Ramos (cell line): ENCODE measurements around the gene HOXC5.

Source experiments
- in situ Hi-C: fragments of 300-500 bp; cut with MboI; formaldehyde crosslinking; loops from one replicate; pipeline ENCODE4 v1.14.3; 2022; ENCODE audit warnings: low sequenced_read_pairs; ENCODE audit not compliant: unreplicated experiment

The HOXC5 gene

GRCh38 chr12:54032627-54033100, at the start of gene HOXC5:
Gene HOXC5, plus strand, starts transcription at chr12:54033050. Its CDS starts 73 bp downstream, at chr12:54033123.
- in situ Hi-C loops, result no loop called here

DNA sequence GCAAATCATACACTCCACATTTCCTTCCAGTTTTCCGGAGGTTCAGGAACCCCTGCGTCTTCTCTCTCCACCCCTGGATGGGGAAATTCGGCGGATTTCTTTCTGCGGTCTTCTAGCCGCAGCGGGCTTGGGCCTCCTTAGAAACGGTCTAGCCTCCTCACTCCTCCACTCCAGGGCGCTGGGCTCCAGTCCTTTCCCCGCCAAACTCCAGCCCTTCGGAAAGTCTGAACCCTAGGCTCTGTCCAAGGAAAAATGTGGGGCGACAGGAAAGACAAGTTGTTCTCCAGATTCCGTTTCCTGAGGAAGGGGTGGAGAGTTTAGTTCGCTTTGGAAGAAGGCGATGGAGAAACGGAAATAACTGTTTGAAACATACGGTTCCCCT, 49.3 kb upstream of the HOXC5 start:
- in situ Hi-C loops, result loop anchor here (10.0 to 25.0 kb wide), 2 partner anchors 279 to 379 kb away; partner anchors contain the start of gene GPR84

DNA sequence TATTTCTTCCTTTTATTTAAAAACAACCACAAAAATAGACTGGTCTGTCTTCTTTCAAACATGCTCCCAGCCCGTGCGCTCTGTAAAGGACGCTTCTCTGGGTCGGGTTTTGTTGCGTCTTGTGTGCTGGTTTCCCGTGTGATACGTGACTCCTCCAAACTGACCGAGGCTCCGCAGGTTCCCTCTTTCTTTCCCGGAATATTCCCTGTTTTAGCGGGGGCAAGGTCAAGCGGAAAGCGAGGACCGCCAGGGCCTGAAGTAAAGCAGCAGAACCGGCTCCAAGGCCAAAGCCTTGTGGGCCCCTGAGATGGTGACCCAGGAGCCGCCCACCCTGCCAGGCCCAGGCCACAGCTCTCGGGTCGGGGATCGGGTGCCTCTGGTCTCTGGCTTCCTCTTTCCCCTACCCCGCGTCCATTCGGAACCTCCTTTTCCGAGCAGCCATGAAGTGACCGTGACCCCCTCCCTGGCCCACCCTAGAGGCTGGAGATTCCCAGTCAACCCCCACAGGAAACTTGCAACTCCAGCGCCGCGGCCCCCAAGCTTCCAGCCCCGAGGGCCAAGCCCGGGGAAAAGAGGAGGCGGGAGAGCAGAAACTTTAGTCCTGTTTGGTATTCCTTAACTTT, 48.8 kb upstream of the HOXC5 start:
- in situ Hi-C loops, result loop anchor here (10.0 to 25.0 kb wide), 2 partner anchors 279 to 378 kb away; partner anchors contain the start of gene GPR84

GRCh38 chr12:53984901-53985691, 47.8 kb upstream of the HOXC5 start, which contains the start of gene HOXC10:
Gene HOXC10, plus strand, starts transcription at chr12:53985146. Its CDS starts 114 bp downstream, at chr12:53985260.
- in situ Hi-C loops, result loop anchor here (10.0 to 25.0 kb wide), 2 partner anchors 280 to 377 kb away; partner anchors contain the start of gene GPR84

- in situ Hi-C loops, result loop anchor here (10.0 to 25.0 kb wide), 2 partner anchors 281 to 377 kb away; partner anchors contain the start of gene GPR84
Measured at GRCh38 chr12:53985692-53985993, 47.2 kb upstream of the HOXC5 start.

- in situ Hi-C loops, result loop anchor here (10.0 to 25.0 kb wide), 2 partner anchors 281 to 376 kb away; partner anchors contain the start of gene GPR84
Measured at GRCh38 chr12:53985994-53986685, 46.7 kb upstream of the HOXC5 start.

GRCh38 chr12:53986686-53987483, 46.0 kb upstream of the HOXC5 start:
- in situ Hi-C loops, result loop anchor here (10.0 to 25.0 kb wide), 2 partner anchors 282 to 375 kb away; partner anchors contain the start of gene GPR84

DNA sequence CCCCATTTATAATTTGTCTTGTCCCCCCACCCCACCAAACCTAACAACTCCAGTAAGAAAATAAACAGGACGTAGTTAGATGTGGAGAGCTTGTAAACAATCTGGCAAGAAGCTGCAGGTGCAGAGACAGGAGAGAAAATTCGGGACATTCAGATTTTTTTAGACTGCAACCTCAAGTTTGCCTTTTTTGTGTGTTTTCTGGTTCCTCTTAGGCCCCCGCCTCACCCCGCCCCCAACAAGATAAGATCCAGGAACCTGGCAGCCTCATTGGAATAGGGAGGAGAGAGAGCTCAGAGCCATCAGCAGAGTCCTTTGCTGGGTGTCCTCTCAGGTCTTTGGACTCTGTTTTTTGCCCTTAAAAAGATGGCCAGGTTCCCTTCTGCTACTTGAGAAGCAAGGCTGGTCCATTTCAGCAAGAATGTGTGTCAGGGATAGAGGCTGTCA, 45.0 kb upstream of the HOXC5 start:
- in situ Hi-C loops, result loop anchor here (10.0 to 25.0 kb wide), 2 partner anchors 283 to 374 kb away; partner anchors contain the start of gene GPR84

DNA sequence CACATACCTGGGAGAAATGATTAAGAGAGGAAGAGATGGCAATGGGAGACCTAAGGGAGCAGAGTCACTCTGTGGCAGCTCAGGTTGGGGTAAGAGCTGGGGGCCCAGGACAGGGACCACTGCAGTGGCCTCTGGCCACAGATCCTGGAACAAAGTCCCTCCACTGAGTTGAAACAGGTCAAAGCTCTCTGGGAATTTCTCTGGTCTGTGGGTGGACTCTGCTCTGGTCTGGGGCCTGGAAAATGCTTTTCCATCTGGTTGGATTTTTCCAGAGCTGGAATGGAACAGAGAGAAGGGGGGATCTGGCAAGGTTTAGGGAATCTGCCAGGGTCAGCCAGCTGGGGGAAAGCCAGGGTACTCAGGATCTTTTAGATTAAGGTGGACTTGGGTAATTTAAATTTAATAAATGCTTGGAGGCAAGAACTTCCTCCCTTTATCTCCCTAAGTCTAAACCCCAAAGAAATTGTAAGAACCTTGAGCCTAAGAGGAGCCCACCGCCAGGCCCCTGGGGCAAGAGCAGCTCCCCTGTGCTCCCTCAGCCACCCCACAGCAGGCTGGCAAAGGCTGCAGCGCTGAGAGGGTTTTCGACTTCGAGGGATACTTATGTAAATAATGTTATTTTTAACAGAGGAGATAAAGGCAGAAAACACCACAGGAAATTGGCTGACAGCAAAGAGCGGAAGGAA, 44.2 kb upstream of the HOXC5 start:
- in situ Hi-C loops, result loop anchor here (10.0 to 25.0 kb wide), 2 partner anchors 284 to 374 kb away; partner anchors contain the start of gene GPR84

- in situ Hi-C loops, result loop anchor here (10.0 to 25.0 kb wide), 3 partner anchors 215 to 373 kb away; partner anchors contain the start of gene GPR84
Measured at GRCh38 chr12:53989227-53990113, 43.4 kb upstream of the HOXC5 start.

DNA sequence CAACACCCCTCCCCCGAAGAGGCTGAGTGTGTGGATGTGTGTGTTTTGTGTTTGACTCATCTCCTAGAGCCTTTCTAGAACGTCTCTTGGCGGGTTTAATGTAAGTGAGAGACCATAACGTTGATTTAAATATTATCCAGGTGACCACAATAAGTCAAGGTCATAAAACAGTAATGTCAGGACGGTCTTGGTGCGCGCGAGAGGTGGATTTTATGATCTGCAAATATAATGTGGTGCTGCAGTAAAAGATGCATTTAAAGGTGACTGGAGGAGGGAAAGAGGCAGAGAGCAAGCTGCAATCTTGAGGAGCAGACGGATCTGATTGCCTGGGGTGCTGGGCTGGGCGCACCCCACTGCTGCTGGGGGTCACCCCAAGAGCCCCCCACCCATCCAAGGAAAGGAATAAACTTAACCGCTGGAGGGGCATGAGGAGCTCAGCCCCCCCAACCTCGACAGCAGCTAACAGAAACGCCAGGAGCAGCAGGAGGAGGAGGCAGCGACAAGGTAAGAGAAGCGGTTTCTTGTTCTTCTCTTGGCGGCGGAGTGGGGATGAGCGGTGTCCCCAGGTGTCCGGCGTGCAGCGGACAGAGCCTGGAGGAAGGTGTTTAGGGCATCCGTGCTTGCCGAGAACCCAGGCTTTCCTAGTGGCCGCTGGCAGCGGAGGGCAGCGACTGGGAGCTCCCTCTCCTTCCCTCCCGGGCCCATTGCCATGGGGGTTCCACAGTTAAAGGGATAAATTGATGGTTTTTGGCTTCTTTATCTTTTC, 42.4 kb upstream of the HOXC5 start:
- in situ Hi-C loops, result loop anchor here (10.0 to 25.0 kb wide), 2 partner anchors 214 to 372 kb away; partner anchors contain the start of gene GPR84

DNA sequence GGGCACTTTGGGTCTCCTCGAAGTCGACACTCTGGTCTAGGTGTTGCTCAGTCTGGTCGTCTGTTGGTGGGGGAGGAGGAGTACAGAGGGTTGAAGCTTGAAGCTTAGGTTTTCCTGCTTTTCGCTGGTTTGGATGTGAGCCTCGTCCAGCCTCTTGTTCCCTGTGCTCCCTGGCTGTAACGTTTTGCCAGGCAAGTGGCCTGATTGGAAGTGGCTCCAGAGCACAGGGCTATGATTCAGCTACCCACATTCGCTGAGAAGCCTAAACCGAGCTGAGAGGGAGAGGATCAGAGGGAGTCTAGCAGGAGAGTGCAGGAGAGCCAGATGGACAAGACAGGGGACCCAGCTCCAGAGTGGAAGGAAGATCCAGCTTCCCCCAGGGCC, 41.8 kb upstream of the HOXC5 start:
- in situ Hi-C loops, result loop anchor here (10.0 to 25.0 kb wide), 2 partner anchors 214 to 371 kb away; partner anchors contain the start of gene GPR84

DNA sequence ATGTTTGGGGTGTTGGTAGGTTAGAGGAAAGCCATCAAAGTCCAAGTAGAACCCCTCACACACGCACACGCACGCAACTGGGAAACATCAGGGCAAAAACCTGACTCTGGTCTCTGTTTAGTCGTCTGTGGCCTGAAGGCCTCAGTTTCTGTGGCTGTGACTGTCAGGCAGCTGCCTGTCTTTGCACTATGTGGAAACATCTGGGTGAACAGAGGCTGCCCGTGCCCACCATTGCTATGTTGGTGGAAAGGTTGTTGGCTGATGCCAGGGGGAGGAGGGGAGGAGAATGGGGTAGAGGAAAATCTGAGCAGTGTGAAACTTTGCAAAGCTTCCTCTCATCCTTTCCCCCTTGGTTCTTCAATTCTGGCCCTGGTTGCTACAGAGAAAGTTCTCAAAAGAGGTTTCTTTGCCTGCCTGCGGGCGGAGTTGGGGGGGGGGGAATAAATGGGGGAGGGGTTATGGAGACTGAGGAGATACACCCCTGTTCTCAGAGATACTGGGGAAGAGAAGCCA, 40.4 kb upstream of the HOXC5 start:
- in situ Hi-C loops, result loop anchor here (10.0 to 25.0 kb wide), 2 partner anchors 212 to 370 kb away; partner anchors contain the start of gene GPR84

DNA sequence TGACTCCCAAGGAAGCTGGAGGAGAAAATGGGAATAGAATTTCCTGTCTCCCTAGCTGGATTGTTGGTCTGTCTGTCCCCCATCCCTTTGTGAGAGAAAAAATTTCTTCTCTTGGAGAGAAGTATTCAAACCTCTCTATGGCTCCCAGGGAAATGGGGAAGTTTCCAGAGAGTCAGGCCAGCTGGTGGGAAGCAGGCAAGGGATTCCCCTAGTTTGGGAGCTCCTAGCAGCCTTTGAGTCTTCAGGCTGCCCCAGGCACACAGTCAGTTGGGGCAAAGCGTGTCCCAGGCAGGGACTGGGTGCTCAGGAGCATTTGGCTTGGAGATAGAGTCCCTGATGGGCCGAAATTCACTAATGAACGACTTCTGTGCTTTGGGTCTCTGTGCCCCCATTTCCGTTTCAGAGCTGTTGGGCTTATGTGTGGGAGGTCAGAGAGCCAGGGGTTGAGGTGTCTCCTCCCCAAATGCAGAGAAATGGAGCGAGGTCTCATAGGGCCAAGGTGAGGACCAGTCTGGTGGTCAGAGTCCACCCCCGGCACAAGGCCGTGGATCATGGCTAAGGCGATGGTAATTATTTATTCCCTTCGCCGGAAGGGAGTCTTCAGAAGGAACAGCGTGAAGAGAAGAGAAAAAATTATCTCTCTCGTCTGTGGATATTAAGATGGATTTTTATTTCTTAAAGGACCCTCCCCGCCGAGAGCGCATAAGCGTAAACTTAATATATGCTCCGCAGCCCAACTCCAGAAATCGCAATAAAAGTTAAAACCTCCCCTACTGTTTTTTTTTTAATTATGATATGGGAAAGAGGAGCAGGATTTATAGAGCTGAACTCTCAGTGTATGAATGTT, 39.5 kb upstream of the HOXC5 start:
- in situ Hi-C loops, result loop anchor here (10.0 to 25.0 kb wide), 2 partner anchors 211 to 369 kb away; partner anchors contain the start of gene GPR84

- in situ Hi-C loops, result loop anchor here (10.0 to 25.0 kb wide), 2 partner anchors 211 to 368 kb away; partner anchors contain the start of gene GPR84
Measured at GRCh38 chr12:53994009-53994263, 38.9 kb upstream of the HOXC5 start.
